ENCODE data around the gene MRPL49.

DNA sequence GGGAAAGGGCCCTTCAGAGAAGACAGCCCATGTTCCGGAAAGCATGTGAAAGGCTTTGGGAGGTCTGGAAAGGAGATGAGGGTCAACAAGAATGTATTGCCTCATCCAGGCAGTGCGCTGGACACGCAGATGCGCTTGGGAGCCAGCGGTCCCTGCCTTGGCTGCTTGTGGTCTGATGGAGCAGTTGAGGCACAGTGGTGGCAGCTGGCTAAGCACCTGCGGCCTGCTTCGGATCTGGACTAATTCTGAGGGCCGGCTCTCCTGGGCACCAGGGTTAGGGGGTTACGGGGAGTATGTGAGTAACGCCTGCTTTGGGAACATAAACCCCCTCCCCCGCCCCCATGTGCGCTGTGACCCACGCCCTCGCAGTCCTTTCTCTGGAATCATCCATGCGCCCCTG lies 15.0 kb upstream of the MRPL49 start:
- TF ChIP-seq, protein P1, sequence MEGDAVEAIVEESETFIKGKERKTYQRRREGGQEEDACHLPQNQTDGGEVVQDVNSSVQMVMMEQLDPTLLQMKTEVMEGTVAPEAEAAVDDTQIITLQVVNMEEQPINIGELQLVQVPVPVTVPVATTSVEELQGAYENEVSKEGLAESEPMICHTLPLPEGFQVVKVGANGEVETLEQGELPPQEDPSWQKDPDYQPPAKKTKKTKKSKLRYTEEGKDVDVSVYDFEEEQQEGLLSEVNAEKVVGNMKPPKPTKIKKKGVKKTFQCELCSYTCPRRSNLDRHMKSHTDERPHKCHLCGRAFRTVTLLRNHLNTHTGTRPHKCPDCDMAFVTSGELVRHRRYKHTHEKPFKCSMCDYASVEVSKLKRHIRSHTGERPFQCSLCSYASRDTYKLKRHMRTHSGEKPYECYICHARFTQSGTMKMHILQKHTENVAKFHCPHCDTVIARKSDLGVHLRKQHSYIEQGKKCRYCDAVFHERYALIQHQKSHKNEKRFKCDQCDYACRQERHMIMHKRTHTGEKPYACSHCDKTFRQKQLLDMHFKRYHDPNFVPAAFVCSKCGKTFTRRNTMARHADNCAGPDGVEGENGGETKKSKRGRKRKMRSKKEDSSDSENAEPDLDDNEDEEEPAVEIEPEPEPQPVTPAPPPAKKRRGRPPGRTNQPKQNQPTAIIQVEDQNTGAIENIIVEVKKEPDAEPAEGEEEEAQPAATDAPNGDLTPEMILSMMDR (IDR thresholded peaks at IDR 0.05) = no peak
- TF ChIP-seq POLR2A (IDR thresholded peaks at IDR 0.05) = no peak

Data from testis (tissue), 2 donors.